Tibial artery (tissue), 4 donors: ENCODE measurements around the gene KCNK3.

ENCODE experiments used
- DNase-seq, 2 donors: peaks; one replicate each; pipeline ENCODE4 v3.0.0-alpha.2; 2019
- H3K27ac ChIP-seq, 2 donors: fragments of 200-600 bp; sonication (generic) in 1 of 2; 1 replicate in 1 of 2; 2 replicates in 1 of 2; pipeline ENCODE4 v1.5.1; 2018 to 2019; ENCODE audit warnings: mild to moderate bottlenecking in 1 of 2
- H3K27me3 ChIP-seq, 2 donors: fragments of 200-600 bp; sonication (generic) in 1 of 2; one replicate each; pipeline versions ENCODE4 v1.5.1 to v1.6.0; 2016 to 2019
- H3K36me3 ChIP-seq, 3 donors: fragments of 200-600 bp; sonication (generic) in 2 of 3; one replicate each; pipeline ENCODE4 v1.5.1; 2016 to 2019; ENCODE audit warnings: mild to moderate bottlenecking in 2 of 3
- H3K4me1 ChIP-seq, 4 donors: fragments of 200-600 bp; sonication (generic) in 2 of 4; 1 replicate in 3 of 4; 2 replicates in 1 of 4; pipeline ENCODE4 v1.5.1; 2016 to 2019
- H3K4me3 ChIP-seq, 2 donors: fragments of 200-600 bp; sonication (generic) in 1 of 2; 1 replicate in 1 of 2; 2 replicates in 1 of 2; pipeline ENCODE4 v1.5.1; 2018 to 2019; ENCODE audit warnings: mild to moderate bottlenecking in 2 of 2
- H3K9me3 ChIP-seq, 3 donors: fragments of 200-600 bp; sonication (generic) in 1 of 3; one replicate each; pipeline ENCODE4 v1.5.1; 2016 to 2019
- intact Hi-C: fragments of 100-400 bp; cut with DNase I; formaldehyde crosslinking; loops from one replicate; pipeline ENCODE4 v1.15.0; 2023; ENCODE audit warnings: low total_unique reads
- TF ChIP-seq, protein P1 (sequence below), 2 experiments: fragments of 200-600 bp in 1 of 2; fragments of 450-650 bp in 1 of 2; IDR thresholded peaks; one replicate each; pipeline ENCODE4 v1.5.1; 2017 to 2019; ENCODE audit warnings: antibody characterized with exemption in 2 of 2, mild to moderate bottlenecking in 1 of 2, moderate library complexity in 1 of 2

KCNK3 gene

DNA sequence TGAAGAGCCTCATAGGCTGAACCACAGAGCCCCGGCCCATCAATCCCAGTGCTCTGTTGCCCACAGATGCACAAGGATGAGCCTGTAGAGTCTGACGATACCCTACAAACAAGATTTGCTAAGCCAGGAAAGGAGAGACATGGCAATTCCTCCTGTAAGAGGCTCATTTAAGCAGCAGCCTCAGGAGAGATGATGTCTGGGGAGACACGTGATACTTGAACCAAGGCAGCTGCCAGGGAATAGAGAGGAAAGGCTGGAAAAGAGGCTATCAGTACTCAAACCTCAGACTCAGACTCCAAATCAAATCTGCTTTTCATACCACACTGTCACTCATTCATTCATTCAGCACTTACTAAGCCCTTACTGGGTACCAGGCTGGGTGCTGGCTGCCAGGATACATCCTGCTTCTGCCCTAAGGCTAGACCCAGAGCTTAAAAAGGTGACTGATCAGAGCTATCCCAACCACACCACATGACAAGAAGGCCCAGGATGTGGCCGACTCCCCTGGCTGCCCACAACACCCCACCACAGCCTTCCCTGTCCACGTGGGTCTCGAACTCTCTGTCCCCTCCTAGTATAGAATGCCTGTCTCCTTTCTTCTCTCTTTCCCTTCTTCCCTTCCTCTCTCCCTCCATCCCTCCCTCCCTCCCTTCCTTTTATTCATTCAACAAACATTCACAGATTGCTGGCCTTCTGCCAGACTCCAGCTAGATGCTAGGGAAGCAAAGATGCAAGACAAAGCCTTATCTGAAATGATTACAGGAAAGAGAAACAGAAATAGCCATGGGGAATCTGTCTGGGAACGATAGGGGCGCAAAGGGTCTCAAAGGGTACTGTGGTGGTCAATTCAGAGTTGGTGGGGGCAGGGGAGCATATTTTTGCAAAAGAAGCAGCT, 23.4 kb upstream of the KCNK3 start:
- intact Hi-C loops = no loop called here
- H3K4me1 ChIP-seq = no peaks in the 10 kb centered on the region

DNA sequence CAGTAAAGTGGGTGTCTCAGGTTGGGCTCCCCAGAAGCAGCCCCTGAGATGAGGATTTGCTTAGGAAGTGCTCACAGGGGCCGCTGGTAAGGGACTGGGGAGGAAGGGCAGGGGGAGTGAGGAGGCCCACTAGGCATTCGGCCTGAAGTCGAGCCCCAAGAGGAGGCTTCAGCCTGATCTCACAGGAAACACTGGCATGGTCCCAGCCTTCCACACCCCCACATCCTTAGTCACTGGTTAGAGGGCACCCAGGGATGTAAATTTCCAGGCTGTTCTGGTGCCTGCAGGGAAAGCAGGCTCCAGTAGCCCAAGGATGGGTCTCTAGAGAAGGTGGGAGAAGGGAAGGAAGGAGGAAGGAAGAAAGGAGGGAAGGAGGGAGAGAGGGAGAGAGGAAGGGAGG, 22.4 kb upstream of the KCNK3 start:
- Histone ChIP-seq H3K27me3 (no peaks in the 10 kb centered on the region), H3K27ac (no peak overlapping the region), H3K36me3 (no peaks in the 10 kb centered on the region), H3K9me3 (no peaks in the 10 kb centered on the region), H3K4me3 (no peak overlapping the region), H3K4me1 (no peaks in the 10 kb centered on the region)
- peak in 1 of 2 donors; percentile 43 for DNase-seq
- intact Hi-C loops = no loop called here
- TF ChIP-seq, protein P1, sequence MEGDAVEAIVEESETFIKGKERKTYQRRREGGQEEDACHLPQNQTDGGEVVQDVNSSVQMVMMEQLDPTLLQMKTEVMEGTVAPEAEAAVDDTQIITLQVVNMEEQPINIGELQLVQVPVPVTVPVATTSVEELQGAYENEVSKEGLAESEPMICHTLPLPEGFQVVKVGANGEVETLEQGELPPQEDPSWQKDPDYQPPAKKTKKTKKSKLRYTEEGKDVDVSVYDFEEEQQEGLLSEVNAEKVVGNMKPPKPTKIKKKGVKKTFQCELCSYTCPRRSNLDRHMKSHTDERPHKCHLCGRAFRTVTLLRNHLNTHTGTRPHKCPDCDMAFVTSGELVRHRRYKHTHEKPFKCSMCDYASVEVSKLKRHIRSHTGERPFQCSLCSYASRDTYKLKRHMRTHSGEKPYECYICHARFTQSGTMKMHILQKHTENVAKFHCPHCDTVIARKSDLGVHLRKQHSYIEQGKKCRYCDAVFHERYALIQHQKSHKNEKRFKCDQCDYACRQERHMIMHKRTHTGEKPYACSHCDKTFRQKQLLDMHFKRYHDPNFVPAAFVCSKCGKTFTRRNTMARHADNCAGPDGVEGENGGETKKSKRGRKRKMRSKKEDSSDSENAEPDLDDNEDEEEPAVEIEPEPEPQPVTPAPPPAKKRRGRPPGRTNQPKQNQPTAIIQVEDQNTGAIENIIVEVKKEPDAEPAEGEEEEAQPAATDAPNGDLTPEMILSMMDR (IDR thresholded peaks at IDR 0.05) = no peak

More for the DNA sequence above, 23.4 kb upstream of the KCNK3 start:
- TF ChIP-seq, protein P1 (IDR thresholded peaks at IDR 0.05) = no peak
- DNase-seq = peak in 1 of 2 donors; percentile 19
- no peaks in the 10 kb centered on the region for H3K27me3 ChIP-seq
- no peaks in the 10 kb centered on the region for H3K9me3 ChIP-seq
- no peaks in the 10 kb centered on the region for H3K36me3 ChIP-seq
- no peak overlapping the region for H3K27ac ChIP-seq
- no peak overlapping the region for H3K4me3 ChIP-seq

GRCh38 chr2:26670931-26671460, 21.5 kb upstream of the KCNK3 start:
- TF ChIP-seq, protein P1 (IDR thresholded peaks at IDR 0.05) = no peak
- Histone ChIP-seq H3K27ac (no peak overlapping the region), H3K4me1 (no peaks in the 10 kb centered on the region), H3K27me3 (no peaks in the 10 kb centered on the region), H3K36me3 (no peaks in the 10 kb centered on the region), H3K9me3 (no peaks in the 10 kb centered on the region), H3K4me3 (no peak overlapping the region)
- DNase-seq = peak in 1 of 2 donors; percentile 41
- intact Hi-C loops = no loop called here

DNA sequence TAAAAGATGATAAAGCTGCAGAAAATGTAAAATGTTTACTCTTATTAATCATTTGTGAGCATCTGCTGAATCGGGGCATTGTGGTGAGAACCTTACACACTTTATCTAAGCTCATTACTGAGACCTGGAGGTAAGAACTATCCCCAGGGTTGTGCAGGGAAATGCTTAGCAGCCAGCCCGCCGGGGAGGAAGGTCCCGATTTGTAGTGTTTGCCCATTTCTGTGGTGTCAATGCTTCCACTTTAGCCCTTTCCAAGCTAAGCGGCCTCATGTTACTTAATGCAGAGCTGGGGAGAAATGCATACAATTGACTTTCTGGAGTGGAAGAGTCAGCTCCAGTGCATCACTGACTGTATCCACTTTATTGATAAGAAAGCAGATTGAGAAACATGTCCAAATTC, 20.8 kb upstream of the KCNK3 start:
- H3K4me1 ChIP-seq = no peaks in the 10 kb centered on the region
- DNase-seq = peak in 1 of 2 donors; percentile 1
- H3K27me3 ChIP-seq = no peaks in the 10 kb centered on the region
- H3K9me3 ChIP-seq = no peaks in the 10 kb centered on the region
- H3K27ac ChIP-seq = no peak overlapping the region
- H3K36me3 ChIP-seq = no peaks in the 10 kb centered on the region
- H3K4me3 ChIP-seq = no peak overlapping the region
- TF ChIP-seq, protein P1 (IDR thresholded peaks at IDR 0.05) = no peak
- intact Hi-C loops = no loop called here

DNA sequence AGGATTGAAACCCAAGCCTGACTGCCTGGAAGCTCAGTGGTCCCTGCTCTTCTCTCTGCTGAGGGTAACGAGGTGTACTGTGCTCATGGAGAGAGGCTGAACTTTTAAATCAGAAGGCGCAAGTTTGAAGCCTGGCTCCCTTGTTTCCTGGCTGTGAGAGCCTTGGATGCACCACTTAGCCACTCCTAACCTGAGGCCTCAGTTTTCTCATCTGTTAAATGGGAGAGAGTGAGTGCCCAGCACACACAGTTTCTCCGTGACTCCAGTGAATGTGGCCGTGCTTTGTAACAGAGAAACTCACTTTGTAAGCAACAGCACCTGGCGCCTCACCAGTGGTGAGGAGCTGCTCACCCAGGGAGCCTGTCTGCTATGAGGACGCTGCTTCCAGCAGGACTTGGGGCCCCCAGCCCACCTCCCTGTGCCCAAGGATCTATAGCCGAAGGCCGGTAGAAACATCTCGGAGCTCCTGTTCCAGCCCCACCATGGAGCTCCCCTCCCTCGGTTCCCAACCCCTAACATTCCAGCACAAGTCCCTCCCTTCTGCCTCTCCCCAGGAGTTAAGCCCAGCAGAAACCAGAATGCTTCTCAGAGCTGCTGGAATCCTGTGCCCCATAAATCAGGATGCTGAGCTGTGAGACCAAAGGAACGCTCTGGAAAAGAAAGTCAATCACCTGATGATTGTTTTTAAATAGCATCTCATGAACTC, 20.3 kb upstream of the KCNK3 start:
- peak in 1 of 2 donors; percentile 31 for DNase-seq
- Histone ChIP-seq H3K4me1 (no peaks in the 10 kb centered on the region), H3K36me3 (no peaks in the 10 kb centered on the region), H3K27ac (no peak overlapping the region), H3K9me3 (no peaks in the 10 kb centered on the region), H3K4me3 (no peak overlapping the region), H3K27me3 (no peaks in the 10 kb centered on the region)
- TF ChIP-seq, protein P1 (IDR thresholded peaks at IDR 0.05) = no peak
- intact Hi-C loops = no loop called here
